Right lobe of liver (tissue), 6 donors: ENCODE results near the gene HACD4. TPM values are rescaled to one million over a fixed set of nuclear protein-coding genes. Genes with fewer than 3 reads are reported as not detected.

Source experiments
- ATAC-seq, 4 donors: fragments of 200-7000 bp; cut with Tn5 transposase; one replicate each; pipeline ENCODE4 v1.9.1; 2020; ENCODE audit warnings: mild to moderate bottlenecking in 4 of 4, moderate library complexity in 4 of 4
- DNase-seq, 3 donors: peaks; one replicate each; pipeline ENCODE4 v3.0.0-alpha.2; 2020
- H3K27ac ChIP-seq, 3 donors: fragments of 200-600 bp; one replicate each; pipeline ENCODE4 v1.8.0; 2022
- H3K27me3 ChIP-seq, 2 donors: fragments of 200-600 bp; one replicate each; pipeline ENCODE4 v1.8.0; 2022
- H3K36me3 ChIP-seq, 4 donors: fragments of 200-600 bp; sonication (generic) in 1 of 4; one replicate each; pipeline versions ENCODE4 v1.5.1 to v1.8.0; 2017 to 2022; ENCODE audit warnings: control low read depth in 1 of 4
- H3K4me1 ChIP-seq, 4 donors: fragments of 200-600 bp; sonication (generic) in 1 of 4; one replicate each; pipeline versions ENCODE4 v1.5.1 to v1.8.0; 2017 to 2022; ENCODE audit warnings: control low read depth in 1 of 4
- H3K4me3 ChIP-seq, 3 donors: fragments of 200-600 bp; one replicate each; pipeline ENCODE4 v1.8.0; 2022
- H3K9me3 ChIP-seq, 4 donors: fragments of 200-600 bp; sonication (generic) in 1 of 4; one replicate each; pipeline versions ENCODE4 v1.5.1 to v1.8.0; 2017 to 2022; ENCODE audit warnings: control low read depth in 1 of 4
- CTCF ChIP-seq, 4 donors: fragments of 200-600 bp in 3 of 4; fragments of 450-650 bp in 1 of 4; IDR thresholded peaks; one replicate each; pipeline versions ENCODE4 v1.5.1 to v1.8.0; 2016 to 2022; ENCODE audit warnings: antibody characterized with exemption in 4 of 4, mild to moderate bottlenecking in 2 of 4
- POLR2A ChIP-seq: fragments of 450-650 bp; IDR thresholded peaks from one replicate; pipeline ENCODE4 v1.6.1; 2017; ENCODE audit warnings: antibody characterized with exemption, mild to moderate bottlenecking
- WGBS: methylation state at CpG from one replicate; pipeline ENCODE4 v1.1.6; 2018; ENCODE audit warnings: low coverage, low lambda C conversion rate; ENCODE audit not compliant: insufficient coverage; ENCODE audit errors: missing lambda C conversion rate; 5-methylcytosine and 5-hydroxymethylcytosine counted together
- intact Hi-C, 2 donors: fragments of 100-400 bp; cut with DNase I; formaldehyde crosslinking; loops; one replicate each; pipeline versions ENCODE4 v1.11.2 to v1.14.1; 2022
- total RNA-seq, 6 experiments: library from RNA; depleted of rRNA in 2 of 6; stranded (reverse); fragments of >200 nt in 2 of 6; fragmentation: NEBNext Ultra II Directional in 3 of 6; extraction: Animal tissue kit (Norgen Biotek cat#: 25700) in 3 of 6; gene quantifications; one replicate each; pipeline versions ENCODE4 v1.1.0 to v1.2.4, GENCODE V29; 2016 to 2023
- donor health status: DM: no; HTN: yes; CAD: no.
- donor health status: DM: no; HTN: no; CAD: no.
- donor health status: DM: no; HTN: no; CAD: no.
- donor health status: DM: no; HTN: yes; CAD: no.
- donor health status: DM: no; HTN: yes; CAD: no.

Gene HACD4
- total RNA-seq, 6 experiments from 2014 or later = 0.13 to 1.2 (median 0.54) TPM

- TF ChIP-seq CTCF (IDR thresholded peaks at IDR 0.05) = no peak
- no peak for TF ChIP-seq POLR2A
- no peak for ATAC-seq
- no peaks in the 10 kb centered on the region for H3K4me1 ChIP-seq
- no peaks in the 10 kb centered on the region for H3K9me3 ChIP-seq
- H3K27me3 ChIP-seq = no peaks in the 10 kb centered on the region
- no peak for DNase-seq
- H3K36me3 ChIP-seq = no peaks in the 10 kb centered on the region
- no peak overlapping the region for H3K27ac ChIP-seq
- no peak overlapping the region for H3K4me3 ChIP-seq
- 75% methylated on average over 2 of the region's 2 CpGs for WGBS
- intact Hi-C loops = no loop called here
Observed at GRCh38 chr9:20997503-20998076, 33.9 kb downstream of the HACD4 start.

GRCh38 chr9:20996809-20997208 lies 34.6 kb downstream of the HACD4 start:
- no peak for TF ChIP-seq CTCF (IDR thresholded peaks at IDR 0.05)
- TF ChIP-seq POLR2A = no peak
- Histone ChIP-seq H3K4me1 (no peaks in the 10 kb centered on the region), H3K9me3 (no peaks in the 10 kb centered on the region), H3K27ac (no peak overlapping the region), H3K4me3 (no peak overlapping the region), H3K27me3 (no peaks in the 10 kb centered on the region), H3K36me3 (no peaks in the 10 kb centered on the region)
- 96% methylated on average over 2 of the region's 2 CpGs for whole genome bisulfite sequencing
- ATAC-seq (no peak), DNase-seq (no peak)
- intact Hi-C loops = no loop called here

- ATAC-seq = peak in 1 of 4 donors; percentile 33
- Histone ChIP-seq H3K27me3 (no peaks in the 10 kb centered on the region), H3K9me3 (no peaks in the 10 kb centered on the region), H3K4me1 (no peaks in the 10 kb centered on the region), H3K27ac (no peak overlapping the region), H3K36me3 (no peaks in the 10 kb centered on the region), H3K4me3 (no peak overlapping the region)
- no peak for DNase-seq
- WGBS = 59% methylated on average over 2 of the region's 2 CpGs
- TF ChIP-seq POLR2A = no peak
- TF ChIP-seq CTCF (IDR thresholded peaks at IDR 0.05) = no peak
- intact Hi-C loops = no loop called here
Observed at GRCh38 chr9:20995616-20996015, 35.8 kb downstream of the HACD4 start.

GRCh38 chr9:20994486-20994885 lies 37.0 kb downstream of the HACD4 start:
- no peaks in the 10 kb centered on the region for H3K4me1 ChIP-seq
- H3K9me3 ChIP-seq = no peaks in the 10 kb centered on the region
- no peak for ATAC-seq
- TF ChIP-seq CTCF (IDR thresholded peaks at IDR 0.05) (no peak), POLR2A (no peak)
- DNase-seq = no peak
- H3K36me3 ChIP-seq = no peaks in the 10 kb centered on the region
- H3K4me3 ChIP-seq = no peak overlapping the region
- intact Hi-C loops = no loop called here
- WGBS = 82% methylated on average over 3 of the region's 3 CpGs
- H3K27me3 ChIP-seq = no peaks in the 10 kb centered on the region
- no peak overlapping the region for H3K27ac ChIP-seq

- 83% methylated on average over 2 of the region's 2 CpGs for WGBS
- no peak for DNase-seq
- intact Hi-C loops = no loop called here
- no peaks in the 10 kb centered on the region for H3K27me3 ChIP-seq
- no peak overlapping the region for H3K27ac ChIP-seq
- no peak overlapping the region for H3K4me3 ChIP-seq
- H3K36me3 ChIP-seq = no peaks in the 10 kb centered on the region
- no peaks in the 10 kb centered on the region for H3K9me3 ChIP-seq
- TF ChIP-seq POLR2A (no peak), CTCF (IDR thresholded peaks at IDR 0.05) (no peak)
- H3K4me1 ChIP-seq = no peaks in the 10 kb centered on the region
- ATAC-seq = peak; percentile 48 to 77 (median 67)
Observed at GRCh38 chr9:20990867-20991266, 40.6 kb downstream of the HACD4 start.
